SH-SY5Y (cell line): ENCODE results near the gene TSGA10IP.

Experiments used
- GATA2 ChIP-seq: IDR thresholded peaks from 2 replicates; pipeline ENCODE4 v1.6.1; 2011; ENCODE audit warnings: mild to moderate bottlenecking, low read depth, low read length
- GATA3 ChIP-seq: IDR thresholded peaks from 2 replicates; pipeline ENCODE4 v1.6.1; 2011; ENCODE audit warnings: low read depth, mild to moderate bottlenecking, low read length, moderate library complexity

DNA sequence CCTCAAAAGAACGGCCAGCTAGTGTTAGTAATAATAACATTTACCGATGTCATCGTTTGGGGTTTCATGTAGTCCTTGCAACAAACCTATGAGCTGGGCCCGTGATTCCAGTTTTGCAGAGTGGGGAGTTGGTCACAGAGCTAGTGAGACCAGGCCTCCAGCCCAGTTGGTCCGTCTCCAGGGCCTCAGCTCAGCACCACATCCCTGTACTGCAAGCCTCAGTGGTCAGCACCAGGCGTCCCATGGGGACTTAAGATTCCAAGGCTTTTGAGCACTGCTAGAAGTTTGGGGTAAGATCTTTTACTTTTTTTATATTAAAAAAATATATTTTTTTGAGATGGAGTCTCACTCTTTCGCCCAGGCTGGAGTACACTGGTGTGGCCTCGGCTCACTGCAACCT lies 1.1 kb upstream of the TSGA10IP start:
- no peak for TF ChIP-seq GATA3
- TF ChIP-seq GATA2 = no peak
